Left cardiac atrium (tissue), 4 donors: ENCODE data around the gene HUNK. TPM values are rescaled to one million over a fixed set of nuclear protein-coding genes. Genes with fewer than 3 reads are reported as not detected.

Experiments used
- ATAC-seq, 2 donors: fragments of 200-7000 bp; cut with Tn5 transposase; one replicate each; pipeline ENCODE4 v1.9.1; 2020; ENCODE audit warnings: mild to moderate bottlenecking in 2 of 2, moderate library complexity in 2 of 2
- DNase-seq: peaks from one replicate; pipeline ENCODE4 v3.0.0-alpha.2; 2020
- intact Hi-C, 2 donors: fragments of 100-400 bp; cut with DNase I; formaldehyde crosslinking; loops; one replicate each; pipeline versions ENCODE4 v1.14.1 to v1.15.1; 2022 to 2023
- total RNA-seq, 2 donors: library from RNA; stranded (reverse); fragmentation: NEBNext Ultra II Directional; extraction: Animal tissue kit (Norgen Biotek cat#: 25700); gene quantifications; one replicate each; pipeline ENCODE4 v1.2.1, GENCODE V29; 2021
- donor health status: DM: no; HTN: yes; CAD: no.
- donor health status: DM: no; HTN: yes; CAD: no; lungs with severe emphysema.
- donor health status: DM: yes; HTN: yes; CAD: no.
- donor health status: Dilated cardiomyopathy.

The HUNK gene
- total RNA-seq, 2 donors from 2014 or later = 0.38 to 1.7 TPM

GRCh38 chr21:31888936-31889371 is 16.1 kb downstream of the HUNK start:
- no peak for DNase-seq
- ATAC-seq = no peak
- intact Hi-C loops = no loop called here

DNA sequence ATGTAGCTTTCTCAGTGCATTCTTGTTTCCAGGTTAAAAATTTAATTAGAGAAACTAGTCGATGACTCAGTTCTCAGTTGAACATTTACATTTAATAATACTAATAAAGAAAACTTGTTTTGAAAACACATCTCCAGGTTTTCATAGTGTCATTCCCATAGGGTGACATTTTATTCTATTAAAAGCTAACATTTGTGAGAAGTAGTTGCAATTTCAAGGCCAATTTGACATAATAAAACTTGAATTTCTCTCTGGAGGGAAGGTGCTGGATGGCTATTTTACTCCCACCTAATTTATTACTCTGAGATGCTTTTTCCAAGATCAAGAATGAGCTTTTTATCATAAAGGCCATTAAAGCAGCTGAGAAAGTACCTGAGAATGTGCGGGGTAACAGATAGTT is 16.6 kb downstream of the HUNK start:
- ATAC-seq (no peak), DNase-seq (no peak)
- intact Hi-C loops = no loop called here

- DNase-seq (no peak), ATAC-seq (no peak)
- intact Hi-C loops = no loop called here
These were observed 19.9 kb downstream of the HUNK start for GRCh38 chr21:31892686-31893085.

- DNase-seq (no peak), ATAC-seq (no peak)
- intact Hi-C loops = no loop called here
These were observed 21.1 kb downstream of the HUNK start for GRCh38 chr21:31893851-31894415.

GRCh38 chr21:31894457-31894856 is 21.6 kb downstream of the HUNK start:
- DNase-seq (no peak), ATAC-seq (no peak)
- intact Hi-C loops = no loop called here

DNA sequence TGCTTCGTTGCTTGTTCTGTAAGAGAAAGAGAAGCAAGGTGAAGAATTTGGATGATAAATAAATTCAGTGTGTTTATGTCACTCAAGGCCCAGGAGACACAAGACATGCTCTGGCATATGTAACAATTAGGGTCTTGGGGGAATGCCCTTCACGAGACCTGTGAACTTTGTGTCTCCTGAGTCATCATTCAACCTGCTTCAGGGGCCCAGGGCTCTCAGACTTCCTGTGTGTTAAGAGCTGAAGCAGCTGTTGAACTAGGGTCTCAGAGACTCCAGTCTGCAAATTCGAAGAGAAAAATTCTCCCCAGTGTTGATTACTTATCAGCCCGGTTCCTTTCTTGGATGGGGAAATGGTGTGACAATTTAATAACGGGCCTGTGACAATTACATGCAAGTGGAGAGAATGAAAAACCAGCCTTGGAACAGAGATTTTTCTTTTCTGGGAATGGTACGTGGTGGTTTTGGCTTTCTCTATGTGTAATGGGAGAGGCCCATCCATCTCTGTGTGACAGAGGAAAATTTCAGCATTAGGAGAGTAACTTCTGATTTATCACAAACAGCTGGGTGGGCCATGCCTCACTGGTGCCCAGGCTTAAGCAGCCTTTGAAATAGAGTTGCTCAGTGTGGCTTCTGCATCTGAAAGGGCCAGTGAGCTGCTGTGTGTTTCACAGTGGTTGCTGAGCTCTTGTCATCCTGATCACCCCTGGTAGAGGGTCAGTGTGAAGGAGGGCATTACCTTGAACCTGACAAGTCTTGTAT is 22.4 kb downstream of the HUNK start:
- no peak for DNase-seq
- intact Hi-C loops = no loop called here
- no peak for ATAC-seq

- ATAC-seq (no peak), DNase-seq (no peak)
- intact Hi-C loops = no loop called here
These were observed 23.2 kb downstream of the HUNK start for GRCh38 chr21:31896019-31896418.

- no peak for DNase-seq
- ATAC-seq = peak in 1 of 2 donors; percentile 44
- intact Hi-C loops = no loop called here
These were observed 24.5 kb downstream of the HUNK start for GRCh38 chr21:31897311-31897710.

DNA sequence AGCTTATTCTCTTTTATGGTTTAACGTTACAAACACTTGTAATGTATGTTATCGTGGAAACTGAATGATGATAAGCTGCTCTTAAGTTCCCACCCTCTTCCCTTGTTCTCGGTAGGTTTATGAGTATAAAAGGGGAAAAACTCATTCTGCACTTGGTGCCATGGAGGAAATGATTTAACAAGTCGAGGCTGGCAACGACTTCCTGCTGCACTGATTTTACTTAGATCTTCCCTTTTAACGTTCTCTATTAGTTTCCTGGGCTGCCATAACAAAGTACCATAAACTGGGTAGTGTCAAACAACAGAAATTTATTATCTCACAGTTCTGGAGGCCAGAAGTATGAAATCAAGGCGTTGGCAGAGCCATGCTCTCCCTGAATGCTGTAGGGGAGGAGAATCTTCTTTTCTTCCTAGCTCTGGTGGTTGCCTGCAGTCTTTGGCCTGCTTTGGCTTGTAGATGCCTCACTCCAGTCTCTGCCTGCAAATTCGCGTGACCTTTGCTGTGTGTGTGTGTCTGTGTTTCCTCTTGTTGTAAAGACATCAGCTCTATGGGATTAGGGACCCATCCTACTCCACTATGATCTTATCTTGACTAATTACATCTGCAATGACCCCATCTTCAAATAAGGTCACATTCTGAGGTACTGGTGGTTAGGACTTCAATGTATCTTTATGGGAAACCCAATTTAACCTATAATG is 26.3 kb downstream of the HUNK start:
- ATAC-seq = no peak
- DNase-seq = no peak
- intact Hi-C loops = no loop called here

GRCh38 chr21:31900121-31900895 is 27.5 kb downstream of the HUNK start:
- no peak for ATAC-seq
- no peak for DNase-seq
- intact Hi-C loops = no loop called here

- DNase-seq (no peak), ATAC-seq (no peak)
- intact Hi-C loops = no loop called here
These were observed 28.5 kb downstream of the HUNK start for GRCh38 chr21:31901315-31901714.

DNA sequence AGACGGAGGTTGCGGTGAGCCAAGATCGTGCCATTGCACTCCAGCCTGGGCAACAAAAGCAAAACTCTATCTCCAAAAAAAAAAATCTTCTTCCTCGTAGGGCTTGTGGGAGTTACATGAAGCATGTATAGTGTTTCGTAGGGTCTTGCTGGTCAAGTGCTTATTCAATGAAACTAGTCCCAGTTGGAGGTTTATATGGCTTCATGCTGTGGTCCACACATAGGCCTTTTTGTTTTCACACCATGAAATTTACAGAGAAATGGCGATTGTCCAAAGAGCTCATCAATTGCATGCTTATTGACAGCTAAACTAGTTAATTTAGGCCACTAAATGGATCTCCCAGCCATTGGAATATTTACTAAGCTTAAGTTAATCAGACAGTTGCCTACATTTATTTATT is 29.6 kb downstream of the HUNK start:
- intact Hi-C loops = no loop called here
- ATAC-seq = no peak
- DNase-seq = no peak

DNA sequence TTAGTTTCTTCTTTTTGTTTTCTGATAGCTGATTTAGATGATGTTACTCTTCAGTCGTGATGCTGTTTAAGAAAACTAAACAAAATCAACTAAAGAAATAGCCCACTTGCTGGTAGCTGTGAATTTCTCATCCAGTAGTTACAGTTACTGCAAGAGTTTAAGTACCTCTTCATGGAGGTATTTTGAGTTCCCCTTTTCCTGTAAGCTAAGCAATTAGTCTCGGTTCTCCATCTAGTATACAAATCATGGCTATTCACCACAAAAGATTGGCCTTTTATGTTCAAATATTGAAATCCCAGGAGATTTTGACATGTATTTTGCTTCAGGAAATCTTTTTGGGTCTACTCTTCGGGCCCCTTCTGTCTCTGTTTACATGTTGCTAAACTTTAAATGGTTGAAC is 31.1 kb downstream of the HUNK start:
- intact Hi-C loops = no loop called here
- ATAC-seq (no peak), DNase-seq (no peak)

DNA sequence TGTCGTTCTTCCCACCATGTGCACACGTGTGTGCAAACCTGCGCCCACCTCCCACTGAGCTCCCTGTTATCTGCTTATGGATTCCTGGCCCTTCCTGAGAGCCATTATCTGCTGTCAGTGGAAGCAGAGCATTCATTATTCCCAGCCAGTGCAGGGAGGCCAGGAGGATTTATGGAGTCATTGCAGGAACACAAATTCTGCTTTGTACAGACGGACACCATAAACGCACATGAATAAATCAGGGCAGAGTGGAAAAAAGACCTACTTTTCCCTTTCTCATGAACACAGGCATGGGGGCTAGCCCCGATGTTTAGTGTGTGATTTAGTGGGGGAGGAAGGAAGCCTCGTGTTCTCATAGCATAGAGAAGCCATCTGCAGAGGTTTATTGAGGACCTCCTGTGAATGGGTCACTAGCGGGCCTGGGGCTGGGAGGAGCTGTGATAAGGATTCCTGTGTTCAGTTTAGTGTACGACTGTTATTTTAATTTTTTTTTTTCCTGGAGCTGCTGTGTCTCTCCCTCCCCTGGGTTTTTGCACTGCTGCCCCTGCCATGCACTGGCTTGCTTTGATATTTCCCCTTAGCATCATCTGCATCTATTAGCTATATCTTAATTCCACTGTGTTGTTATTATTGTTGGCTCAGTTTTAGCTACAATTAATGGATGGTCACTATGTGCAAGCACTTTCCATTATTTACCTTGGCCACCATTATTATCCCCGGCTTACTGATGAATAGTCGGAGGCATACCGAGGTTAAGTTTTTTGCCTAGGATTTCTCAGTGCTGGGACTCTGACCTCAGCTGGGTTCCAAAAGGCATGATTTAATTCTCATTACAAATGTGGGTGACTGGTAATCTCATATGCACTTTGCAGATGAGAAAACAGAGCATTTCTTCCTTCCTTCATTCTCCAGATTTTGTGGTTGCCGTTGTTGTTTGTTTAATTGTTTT is 33.0 kb downstream of the HUNK start:
- DNase-seq (no peak), ATAC-seq (no peak)
- intact Hi-C loops = no loop called here

- DNase-seq (no peak), ATAC-seq (peak in 1 of 2 donors; percentile 53)
These were observed 35.5 kb downstream of the HUNK start for GRCh38 chr21:31908106-31909031.

GRCh38 chr21:31909153-31910073 is 36.6 kb downstream of the HUNK start:
- intact Hi-C loops = no loop called here
- DNase-seq = no peak
- ATAC-seq = peak in 1 of 2 donors; percentile 71

More at GRCh38 chr21:31908106-31909031, 35.5 kb downstream of the HUNK start:
- intact Hi-C loops = no loop called here

DNA sequence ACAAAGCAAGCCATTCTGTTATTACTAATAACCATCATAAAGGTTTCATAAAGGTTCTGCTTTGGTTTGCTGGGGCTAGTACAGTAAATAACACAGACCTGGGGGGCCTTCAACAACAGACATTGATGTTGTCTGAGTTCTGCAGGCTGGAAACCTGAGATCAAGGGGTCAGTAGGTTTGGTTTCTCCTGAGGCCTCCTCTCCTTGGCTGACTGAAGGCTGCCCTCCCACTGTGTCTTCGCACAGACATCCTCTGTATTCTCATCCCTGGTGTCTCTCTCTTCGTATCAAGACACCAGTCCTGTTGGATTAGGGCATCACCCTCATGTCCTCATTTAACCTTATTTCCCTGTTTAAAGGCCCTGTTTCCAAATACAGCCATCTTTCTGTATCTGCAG is 37.3 kb downstream of the HUNK start:
- ATAC-seq (no peak), DNase-seq (no peak)
- intact Hi-C loops = no loop called here
